GM12872 (cell line): ENCODE results near the gene GRIFIN.

ENCODE experiments used
- CTCF ChIP-seq: IDR thresholded peaks from 3 replicates; pipeline ENCODE4 v1.5.1; 2011; ENCODE audit warnings: low read depth, mild to moderate bottlenecking, low read length, moderate library complexity; ENCODE audit not compliant: insufficient read depth

GRIFIN gene

GRCh38 chr7:2473496-2474180 is 2.6 kb downstream of the GRIFIN start:
- TF ChIP-seq CTCF: no peak

GRCh38 chr7:2472739-2473138 is 3.5 kb downstream of the GRIFIN start:
- TF ChIP-seq CTCF: no peak

- no peak for TF ChIP-seq CTCF
These were observed 4.8 kb downstream of the GRIFIN start for GRCh38 chr7:2471396-2471795.

DNA sequence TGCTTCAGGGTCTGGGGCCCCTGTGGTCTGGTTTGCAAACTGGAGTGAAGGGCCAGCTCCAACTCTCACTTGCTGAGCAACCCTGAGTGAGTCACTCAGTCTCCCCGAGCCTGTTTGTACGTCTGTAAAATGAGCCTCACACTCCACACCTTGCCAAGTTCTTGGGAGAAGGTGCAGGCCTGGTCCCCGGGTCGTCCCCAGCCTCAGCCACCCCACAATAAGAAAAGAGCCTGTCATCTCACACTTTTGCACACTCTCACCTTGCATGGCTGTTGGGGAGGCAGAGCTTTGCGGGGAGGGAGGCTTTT is 5.2 kb downstream of the GRIFIN start:
- TF ChIP-seq CTCF: no peak

DNA sequence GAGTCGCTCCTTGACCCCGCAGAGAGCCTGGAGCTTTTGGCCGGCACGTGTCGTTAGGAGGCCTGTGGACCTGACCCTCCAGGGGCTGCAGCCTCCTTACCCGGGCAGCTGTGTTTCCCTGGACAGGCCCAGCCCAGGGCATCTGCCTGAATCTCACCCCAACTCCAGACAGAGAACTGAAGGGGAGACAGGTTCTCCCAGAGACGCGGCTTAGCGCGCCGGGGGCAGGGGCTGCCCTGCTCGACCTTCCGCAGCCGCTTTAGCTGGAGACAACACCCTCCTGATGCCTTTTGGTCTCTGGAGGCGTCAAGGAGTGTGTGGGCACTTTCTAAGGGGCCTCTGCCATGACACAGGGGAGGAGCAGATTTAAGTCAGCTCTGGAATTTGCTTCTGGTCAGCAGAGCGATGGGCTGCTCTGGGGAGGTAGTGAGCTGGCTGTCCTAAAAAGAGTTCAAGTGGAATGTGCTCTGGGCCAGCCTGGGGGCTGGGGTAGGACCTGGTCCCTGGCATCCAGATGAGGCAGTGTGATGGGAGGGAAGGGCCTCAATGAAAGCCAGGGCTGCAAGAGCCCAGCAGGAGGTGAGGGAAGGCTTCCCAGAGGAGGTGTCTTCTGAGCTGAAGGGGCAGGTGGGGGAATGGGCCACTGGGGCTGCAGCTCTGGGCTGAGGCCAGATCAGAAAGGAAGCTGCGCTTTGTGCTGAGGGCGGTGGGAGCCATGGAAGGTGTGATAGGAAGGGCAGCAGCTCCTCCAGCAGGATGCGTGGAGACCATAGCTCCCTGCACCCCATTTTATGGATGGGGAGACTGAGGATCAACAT is 5.8 kb downstream of the GRIFIN start:
- TF ChIP-seq CTCF: no peak

DNA sequence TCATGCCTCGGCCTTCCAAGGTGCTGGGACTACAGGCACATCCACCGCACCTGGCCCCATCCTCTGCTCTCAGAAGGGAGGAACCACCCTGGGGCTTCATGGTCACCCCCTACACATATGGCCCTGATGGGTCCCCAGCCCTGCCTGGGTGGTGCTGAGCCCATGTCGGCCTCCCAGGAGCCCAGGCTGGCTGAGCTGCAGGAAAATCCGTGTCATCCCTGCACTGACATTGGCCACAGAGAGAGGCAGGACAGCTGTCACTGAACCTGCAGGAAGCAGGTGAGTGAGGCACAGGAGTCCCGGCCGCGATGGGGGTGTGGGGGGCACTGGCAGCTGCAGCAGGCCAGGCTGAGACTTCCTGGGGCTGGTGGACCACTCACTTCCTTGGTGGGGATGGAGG is 8.0 kb downstream of the GRIFIN start:
- no peak for TF ChIP-seq CTCF

DNA sequence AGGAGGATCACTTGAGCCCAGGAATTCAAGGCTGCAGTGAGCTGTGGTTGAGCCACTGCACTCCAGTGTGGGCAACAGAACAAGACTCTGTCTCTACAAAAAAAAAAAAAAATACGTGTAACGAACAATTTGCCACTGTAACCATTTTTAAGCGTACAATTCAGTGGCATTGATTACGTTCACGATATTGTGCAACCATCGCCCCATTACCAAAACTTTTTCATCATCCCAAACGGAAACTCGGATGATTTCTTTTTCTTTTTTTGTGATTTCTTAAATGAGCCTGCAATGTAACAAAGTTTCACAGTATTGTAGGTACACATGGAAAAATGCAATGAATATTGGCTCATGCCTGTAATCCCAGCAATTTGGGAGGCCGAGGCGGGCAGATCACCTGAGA is 9.5 kb downstream of the GRIFIN start:
- no peak for TF ChIP-seq CTCF
